Epithelial cell of proximal tubule (primary cell): ENCODE data around the gene NALCN. TPM values are rescaled to one million over a fixed set of nuclear protein-coding genes. Genes with fewer than 3 reads are reported as not detected.

Source experiments
- DNase-seq: peaks from one replicate; pipeline ENCODE4 v3.0.0-alpha.2; 2011; ENCODE audit warnings: low read depth
- H3K4me3 ChIP-seq: 2 replicates; pipeline ENCODE4 v1.5.1; 2011; ENCODE audit warnings: low read depth, mild to moderate bottlenecking, low read length
- total RNA-seq: library from RNA; depleted of rRNA; stranded (reverse); fragments of >200 nt; gene quantifications from 2 replicates; pipeline ENCODE4 v1.2.3, GENCODE V29; 2015
- TF ChIP-seq, protein P1 (sequence below): conservative IDR thresholded peaks from 2 replicates; pipeline ENCODE4 v1.5.1; 2012; ENCODE audit warnings: low read depth, mild to moderate bottlenecking, low read length

The NALCN gene
- total RNA-seq, 1 donor from 2014 or later = 0.35 TPM

DNA sequence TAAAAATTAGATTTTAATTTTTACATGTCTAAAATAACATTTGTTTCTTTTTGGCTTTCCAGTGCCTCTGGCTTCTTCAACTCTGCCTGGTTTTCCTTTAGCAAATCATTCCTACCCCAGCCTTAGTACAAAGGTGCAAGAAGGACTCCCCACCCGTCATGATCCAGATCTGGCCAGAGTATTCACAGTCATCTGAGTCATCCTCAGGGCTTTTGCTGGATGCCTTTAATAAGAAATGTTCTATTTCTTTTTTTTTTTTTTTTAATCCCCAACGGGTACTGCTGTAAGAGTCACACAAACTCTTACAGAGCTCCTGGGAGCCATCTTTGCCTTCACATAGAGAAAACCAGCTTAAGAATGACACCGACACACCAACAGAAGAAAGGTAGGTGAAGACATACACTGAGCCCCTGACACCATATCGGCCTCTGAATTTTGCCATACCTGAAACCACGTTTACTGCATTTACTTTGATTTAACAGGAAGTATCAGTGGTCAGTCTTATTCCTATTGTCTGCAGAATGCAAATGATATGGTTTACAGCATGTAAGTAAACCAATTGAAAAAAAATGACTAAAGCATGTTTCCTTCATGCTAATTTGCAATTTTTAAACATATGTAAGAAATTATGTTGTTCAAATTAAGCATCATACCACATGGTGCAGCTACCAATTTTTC, 184.4 kb downstream of the NALCN start:
- TF ChIP-seq, protein P1, sequence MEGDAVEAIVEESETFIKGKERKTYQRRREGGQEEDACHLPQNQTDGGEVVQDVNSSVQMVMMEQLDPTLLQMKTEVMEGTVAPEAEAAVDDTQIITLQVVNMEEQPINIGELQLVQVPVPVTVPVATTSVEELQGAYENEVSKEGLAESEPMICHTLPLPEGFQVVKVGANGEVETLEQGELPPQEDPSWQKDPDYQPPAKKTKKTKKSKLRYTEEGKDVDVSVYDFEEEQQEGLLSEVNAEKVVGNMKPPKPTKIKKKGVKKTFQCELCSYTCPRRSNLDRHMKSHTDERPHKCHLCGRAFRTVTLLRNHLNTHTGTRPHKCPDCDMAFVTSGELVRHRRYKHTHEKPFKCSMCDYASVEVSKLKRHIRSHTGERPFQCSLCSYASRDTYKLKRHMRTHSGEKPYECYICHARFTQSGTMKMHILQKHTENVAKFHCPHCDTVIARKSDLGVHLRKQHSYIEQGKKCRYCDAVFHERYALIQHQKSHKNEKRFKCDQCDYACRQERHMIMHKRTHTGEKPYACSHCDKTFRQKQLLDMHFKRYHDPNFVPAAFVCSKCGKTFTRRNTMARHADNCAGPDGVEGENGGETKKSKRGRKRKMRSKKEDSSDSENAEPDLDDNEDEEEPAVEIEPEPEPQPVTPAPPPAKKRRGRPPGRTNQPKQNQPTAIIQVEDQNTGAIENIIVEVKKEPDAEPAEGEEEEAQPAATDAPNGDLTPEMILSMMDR = no peak
- H3K4me3 ChIP-seq = no peak overlapping the region
- no peak for DNase-seq

DNA sequence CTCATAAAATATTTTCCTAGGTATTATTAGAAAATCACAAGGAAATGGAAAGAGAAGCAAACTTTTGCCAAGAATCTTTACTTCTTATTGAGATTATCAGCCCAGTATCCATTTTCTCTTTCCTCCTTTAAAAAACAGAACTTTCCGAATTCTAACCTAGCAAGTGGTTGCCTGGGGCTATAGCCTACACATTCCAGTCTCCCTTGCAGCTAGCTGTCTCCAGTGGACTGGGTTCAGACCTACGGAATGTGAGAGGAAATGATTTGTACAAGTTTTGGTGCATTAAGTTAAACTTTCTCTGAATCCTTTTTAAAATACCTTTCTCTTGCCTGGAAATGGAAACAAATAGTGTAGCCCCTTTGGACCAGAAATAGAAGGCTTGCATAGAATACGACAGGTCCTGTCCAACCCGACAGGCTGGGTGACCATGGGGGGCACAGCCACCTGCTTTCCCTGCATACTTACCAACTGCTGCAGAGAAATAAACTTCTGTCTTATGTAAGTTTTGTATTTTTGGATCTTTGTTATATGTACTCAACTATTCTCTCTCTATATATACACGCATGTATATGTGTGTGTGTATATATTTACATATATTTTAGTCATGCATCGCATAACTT, 185.9 kb downstream of the NALCN start:
- H3K4me3 ChIP-seq = no peak overlapping the region
- TF ChIP-seq, protein P1 = no peak
- no peak for DNase-seq

DNA sequence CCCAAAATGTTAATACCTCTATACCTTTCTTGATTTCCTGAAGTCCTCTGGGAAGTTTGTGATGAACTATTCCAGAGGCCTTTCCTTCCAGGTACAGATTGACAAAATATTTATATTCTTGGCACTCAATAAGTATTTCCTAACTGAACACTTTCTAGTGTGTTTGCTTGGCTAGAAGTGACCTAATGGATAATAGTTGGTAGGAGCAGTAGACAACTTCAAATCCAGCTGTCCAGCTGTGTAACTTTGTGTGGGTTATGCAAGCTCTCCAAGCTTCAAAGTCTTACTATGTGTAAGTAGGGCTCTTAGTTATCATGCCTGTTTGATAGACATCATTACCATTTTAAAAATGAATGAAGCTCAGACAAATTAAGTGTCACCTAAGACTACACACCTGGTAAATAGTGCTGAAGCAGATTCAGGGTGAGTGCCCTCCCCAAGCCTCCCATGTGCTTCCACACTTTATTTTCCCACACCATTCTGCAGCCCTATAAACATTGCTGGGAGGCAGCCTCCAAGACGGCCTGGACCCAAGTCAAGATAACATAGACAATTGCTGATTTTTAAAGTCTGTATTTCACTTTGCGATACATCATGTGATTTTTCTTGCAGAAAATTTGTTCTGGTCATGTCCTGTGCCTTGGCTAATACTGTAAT, 196.6 kb downstream of the NALCN start:
- TF ChIP-seq, protein P1 = no peak
- no peak overlapping the region for H3K4me3 ChIP-seq
- no peak for DNase-seq

DNA sequence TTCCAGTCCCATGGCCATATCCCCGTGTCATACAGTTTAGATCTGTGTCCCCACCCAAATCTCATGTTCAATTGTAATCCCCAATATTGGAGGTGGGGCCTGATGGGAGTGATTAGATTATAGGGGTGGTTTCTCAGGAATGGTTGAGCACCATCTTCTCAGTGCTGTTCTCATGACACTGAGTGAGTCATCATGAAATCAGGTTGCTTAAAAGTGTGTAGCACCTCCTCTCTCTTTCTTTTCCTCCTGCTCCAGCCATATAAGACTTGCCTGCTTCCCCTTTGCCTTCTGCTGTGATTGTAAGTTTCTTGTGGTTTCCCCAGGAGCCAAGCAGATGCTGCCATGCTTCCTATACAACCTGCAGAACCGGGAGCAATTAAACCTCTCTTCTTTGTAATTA, 197.8 kb downstream of the NALCN start:
- TF ChIP-seq, protein P1 = no peak
- DNase-seq = no peak
- no peak overlapping the region for H3K4me3 ChIP-seq

DNA sequence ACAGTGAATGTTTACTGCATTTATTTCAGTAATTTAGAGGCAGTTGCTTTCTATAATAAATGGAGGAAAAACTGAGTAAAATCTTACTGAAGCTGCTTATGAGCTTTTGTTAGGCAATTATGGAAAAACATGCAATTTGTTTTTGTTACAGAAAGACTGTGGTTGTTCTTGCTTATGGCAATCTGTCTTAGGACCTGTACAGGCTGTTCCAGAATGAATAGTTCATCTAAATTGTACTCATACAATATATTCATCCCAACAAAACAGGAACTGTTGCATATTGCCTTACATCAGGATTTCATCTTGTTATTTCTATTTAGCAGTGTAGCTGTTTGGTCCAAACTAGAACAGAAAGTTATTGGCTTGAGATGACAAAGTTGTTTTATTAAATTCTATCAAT, 199.2 kb downstream of the NALCN start:
- TF ChIP-seq, protein P1 = no peak
- DNase-seq = no peak
- no peak overlapping the region for H3K4me3 ChIP-seq

DNA sequence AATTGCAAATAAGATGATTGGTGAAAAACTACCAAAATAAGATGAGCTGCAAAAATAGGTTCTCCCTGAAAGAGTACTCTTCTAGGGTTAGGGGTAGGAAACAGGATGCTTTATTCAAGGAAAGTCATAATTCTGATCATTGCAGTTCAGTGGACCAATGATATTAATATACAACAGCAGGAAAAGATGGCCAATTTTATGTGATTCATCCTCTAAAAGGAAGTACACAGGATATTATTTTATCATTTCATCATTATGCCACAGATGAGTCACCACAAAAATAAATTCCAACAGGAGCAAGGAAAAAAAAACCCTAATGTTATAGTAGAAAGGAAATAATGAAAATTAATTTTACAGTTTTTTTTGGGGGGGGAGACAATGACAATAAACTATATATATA, 205.0 kb downstream of the NALCN start:
- no peak overlapping the region for H3K4me3 ChIP-seq
- no peak for DNase-seq
- TF ChIP-seq, protein P1 = no peak
